Measurements from ENCODE around the gene C1orf94.

C1orf94 gene, protein sequence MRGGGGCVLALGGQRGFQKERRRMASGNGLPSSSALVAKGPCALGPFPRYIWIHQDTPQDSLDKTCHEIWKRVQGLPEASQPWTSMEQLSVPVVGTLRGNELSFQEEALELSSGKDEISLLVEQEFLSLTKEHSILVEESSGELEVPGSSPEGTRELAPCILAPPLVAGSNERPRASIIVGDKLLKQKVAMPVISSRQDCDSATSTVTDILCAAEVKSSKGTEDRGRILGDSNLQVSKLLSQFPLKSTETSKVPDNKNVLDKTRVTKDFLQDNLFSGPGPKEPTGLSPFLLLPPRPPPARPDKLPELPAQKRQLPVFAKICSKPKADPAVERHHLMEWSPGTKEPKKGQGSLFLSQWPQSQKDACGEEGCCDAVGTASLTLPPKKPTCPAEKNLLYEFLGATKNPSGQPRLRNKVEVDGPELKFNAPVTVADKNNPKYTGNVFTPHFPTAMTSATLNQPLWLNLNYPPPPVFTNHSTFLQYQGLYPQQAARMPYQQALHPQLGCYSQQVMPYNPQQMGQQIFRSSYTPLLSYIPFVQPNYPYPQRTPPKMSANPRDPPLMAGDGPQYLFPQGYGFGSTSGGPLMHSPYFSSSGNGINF

DNA sequence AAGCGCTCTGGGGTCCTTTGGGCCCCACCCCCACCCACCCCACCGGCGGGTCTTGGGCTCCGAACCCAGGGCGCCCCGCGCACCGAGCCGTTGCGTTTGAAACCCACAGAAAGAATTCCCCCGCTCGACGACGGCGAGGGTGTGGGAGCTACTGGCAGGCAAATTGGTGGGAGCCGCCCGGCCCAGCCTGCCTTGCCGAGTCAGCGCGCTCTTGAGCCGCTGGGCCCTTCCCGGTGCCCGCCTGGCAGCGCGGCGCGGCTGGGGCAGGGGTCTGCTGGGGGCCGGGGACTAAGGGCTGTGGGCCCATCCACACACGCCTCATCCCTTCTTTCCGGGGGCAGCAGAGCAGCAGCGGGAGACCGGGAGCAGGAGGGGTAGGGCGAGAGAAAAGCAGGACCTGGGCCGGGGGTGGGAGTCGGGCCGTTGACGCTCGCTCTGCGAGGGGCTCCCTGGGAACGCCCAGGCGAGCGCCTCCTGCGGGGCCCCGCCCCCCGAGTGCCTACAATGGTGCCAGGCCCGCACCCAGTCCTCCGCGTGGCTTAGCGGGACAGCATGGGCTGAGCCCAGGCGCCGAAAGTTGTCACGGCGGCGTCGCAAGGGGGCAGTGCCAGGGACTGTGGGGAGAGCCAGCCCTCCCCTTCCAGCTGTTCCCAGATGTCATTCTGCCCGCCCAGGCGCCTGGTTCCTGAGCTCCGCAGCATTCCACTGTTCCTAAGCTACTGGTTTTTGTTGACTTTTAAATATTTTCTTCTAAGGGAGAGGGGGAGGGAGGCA lies at the start of gene C1orf94:
C1orf94 (plus strand) TSS at position 78 of the 774 bp plus-strand sequence. CDS start 883 bp downstream, outside the sequence.
- no peak for DNase-seq (ENCODE audit: extremely low read depth in 1 of 2, low read depth in 1 of 2)

DNA sequence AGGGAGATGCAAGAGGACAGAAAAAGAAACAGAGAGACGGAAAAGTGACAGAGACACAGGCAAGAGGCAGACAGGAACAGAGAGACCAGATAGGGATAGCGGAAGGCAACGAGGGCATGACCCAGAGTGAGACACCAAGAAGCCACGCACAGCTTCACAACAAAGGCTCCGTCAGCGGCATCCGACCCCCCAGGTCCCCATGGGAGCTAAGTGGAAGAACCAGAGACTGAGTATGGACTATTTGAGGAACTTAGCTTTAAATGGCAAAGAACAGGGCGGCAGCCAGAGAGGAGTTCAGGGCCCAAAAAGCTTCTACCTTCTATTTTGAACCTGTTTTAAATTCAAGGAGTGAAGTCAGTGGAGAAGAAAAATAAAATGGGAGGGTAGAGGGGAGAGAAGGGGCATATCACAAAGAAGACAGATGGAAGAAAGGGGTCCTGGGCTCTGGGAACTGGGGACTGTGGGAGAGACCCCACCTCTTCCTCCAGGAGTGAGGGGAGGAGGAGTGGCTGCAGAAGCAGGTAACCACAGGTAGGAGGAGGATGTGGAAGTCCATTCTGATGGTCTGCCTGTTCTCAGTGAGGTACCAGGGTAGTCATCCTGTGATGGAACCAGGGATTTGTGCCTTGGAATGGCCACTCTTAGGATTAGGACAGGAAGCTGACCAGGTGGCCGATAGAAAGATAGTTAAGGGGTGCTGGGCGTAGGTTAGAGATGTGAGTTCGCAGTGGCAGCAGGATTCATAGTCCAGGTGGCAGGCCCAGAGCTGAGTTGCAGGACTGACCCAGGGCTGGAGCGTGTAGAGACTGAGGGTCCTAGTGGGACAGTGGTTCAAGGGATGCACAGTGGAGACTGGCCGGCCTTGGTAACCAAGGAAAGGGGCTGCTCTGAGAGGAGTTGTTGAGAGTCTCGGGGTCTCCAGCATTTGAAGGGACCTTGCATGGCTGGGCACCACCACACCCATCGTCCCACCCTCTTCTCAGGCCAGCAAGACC lies 49.4 kb upstream of the C1orf94 start:
- no peak for DNase-seq (ENCODE audit: extremely low read depth in 1 of 2, low read depth in 1 of 2)

DNA sequence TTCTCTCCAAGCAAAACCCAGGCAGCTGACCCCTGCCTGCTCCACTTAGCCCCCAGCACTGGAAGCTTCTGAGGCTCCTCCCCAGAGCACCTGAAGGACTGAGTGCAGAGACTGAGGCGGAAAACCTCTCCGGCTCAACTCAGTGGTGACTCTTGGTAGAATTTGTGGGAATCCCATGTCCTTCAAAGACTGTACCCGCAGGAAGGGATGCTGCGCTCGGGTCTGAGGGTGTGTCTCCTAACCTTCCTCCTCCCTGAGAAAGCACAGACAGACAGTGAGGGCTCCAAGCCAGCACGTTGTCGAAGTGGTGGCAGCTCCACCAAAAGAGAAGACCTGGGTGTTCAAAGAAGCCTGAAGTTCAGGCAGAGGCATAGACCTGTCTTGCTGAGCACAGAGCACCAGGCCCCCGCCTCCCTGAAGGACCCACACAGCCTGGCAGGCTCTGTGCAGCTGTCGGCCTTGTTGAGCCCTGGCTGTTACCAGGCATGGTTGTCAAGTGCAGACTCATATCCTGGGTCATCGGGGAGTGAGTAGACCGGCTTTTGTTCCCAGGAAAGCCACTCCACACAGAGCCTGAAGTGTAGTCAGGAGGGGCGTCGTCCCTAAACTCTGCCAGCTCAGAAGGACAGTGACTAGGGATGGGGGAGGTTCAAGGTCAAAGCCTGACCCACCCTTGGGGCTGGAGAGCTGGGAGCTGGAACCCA lies 48.4 kb upstream of the C1orf94 start:
- DNase-seq (ENCODE audit: extremely low read depth in 1 of 2, low read depth in 1 of 2) = no peak

DNA sequence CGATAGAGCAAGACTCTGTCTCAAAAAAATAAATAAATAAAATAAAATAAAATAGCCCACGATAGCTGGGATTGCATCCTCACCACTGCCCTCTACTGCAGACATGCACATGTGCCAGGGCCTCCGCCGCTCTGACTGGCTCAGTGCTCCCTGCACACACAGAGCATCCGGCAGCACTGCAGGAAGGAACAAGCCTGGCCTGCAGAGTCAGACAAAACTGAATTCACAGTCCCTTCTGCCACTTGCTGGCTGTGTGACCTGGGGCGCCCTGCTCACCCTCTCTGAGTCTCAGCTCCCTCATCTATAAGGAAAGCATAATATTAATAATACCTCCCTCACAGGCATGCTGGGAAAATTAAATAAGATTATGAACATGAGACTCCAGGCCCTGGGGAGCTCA lies 47.1 kb upstream of the C1orf94 start:
- no peak for DNase-seq (ENCODE audit: extremely low read depth in 1 of 2, low read depth in 1 of 2)

DNA sequence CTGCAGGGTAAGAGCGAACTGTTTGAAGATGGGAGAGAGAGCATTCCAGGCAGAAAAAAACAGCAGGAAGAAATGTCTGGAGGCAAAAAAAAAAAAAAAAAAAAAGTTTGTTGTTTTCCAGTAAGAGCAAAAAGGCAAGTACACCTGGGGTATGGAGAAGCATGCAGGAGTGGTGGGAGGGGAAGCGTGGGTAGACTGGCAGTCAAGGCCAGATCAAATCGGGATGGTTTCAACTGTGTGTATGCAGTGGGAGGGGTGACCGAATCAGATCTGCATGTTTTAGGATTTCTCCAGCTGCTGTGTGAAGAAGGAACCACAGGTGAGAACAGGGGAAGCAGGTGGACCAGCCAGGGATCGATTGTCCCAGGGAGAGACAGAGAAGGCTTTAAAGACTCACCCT lies 46.4 kb upstream of the C1orf94 start:
- DNase-seq (ENCODE audit: extremely low read depth in 1 of 2, low read depth in 1 of 2) = no peak

DNA sequence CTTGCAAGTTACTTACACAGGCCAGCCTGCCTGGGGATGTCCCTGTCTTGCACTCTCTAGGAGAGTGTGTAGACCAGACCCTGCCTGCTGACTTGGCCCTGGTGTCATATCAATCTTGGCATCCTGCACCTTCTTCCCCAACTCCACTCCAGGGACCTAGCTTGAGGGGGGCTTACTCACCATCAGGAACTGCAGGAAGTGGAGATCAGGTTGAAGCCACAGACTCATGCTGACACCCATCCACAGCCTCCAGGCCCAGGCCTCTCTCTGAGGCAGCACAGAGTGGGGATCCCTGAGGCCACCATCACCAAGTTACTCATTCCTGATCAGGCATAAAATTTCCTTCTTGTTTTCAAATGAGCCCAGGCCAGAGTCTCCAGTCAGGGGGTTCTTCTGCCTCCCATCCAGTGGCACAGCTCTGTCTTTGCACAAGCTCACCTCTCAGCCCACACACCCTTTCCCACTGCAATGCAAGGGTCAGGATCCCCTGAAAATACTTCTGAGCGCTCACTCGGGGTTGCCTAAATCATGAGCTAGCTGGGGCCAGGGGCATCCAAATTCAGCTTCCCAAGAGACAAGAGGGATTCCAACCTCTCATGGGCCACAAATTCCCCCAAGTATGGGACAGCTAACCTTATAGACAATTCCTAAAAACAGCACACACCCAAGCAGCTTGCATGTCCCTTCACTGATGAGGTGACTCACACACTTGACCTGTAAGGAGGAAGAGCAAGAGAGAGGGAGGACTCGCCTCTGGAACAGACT lies 45.1 kb upstream of the C1orf94 start:
- no peak for DNase-seq (ENCODE audit: extremely low read depth in 1 of 2, low read depth in 1 of 2)

DNA sequence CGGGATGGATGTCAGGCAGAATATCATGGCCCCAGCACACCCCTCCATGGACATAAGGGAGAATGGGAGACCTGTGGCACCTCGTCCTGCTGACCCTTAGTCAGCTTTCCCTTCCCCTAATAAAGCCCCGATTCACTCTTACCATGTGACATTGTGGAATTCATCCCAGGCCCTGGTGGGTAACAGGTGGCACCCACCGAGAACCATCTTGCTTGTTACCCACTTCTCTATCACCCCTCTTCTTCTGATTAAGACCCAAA lies 44.6 kb upstream of the C1orf94 start:
- no peak for DNase-seq (ENCODE audit: extremely low read depth in 1 of 2, low read depth in 1 of 2)

DNA sequence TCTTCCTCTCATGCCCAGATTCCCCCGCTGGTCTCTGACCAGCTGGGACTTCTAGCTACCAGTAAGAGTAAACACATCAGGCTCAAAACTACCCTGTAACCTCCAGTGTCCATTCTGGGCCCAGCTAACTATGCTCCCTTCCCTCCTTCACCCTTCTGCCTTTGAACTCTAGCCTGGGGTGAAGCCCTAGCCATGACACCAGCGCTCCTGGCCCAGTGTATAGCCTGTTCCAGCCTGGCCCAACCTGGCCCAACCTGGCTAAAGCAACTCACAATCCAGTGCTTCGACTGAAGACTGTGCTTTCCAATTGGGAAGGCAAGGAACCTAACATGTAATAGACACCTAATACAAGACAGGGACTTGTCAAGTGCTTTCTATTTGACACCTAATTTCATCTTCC lies 39.3 kb upstream of the C1orf94 start:
- no peak for DNase-seq (ENCODE audit: extremely low read depth in 1 of 2, low read depth in 1 of 2)

DNA sequence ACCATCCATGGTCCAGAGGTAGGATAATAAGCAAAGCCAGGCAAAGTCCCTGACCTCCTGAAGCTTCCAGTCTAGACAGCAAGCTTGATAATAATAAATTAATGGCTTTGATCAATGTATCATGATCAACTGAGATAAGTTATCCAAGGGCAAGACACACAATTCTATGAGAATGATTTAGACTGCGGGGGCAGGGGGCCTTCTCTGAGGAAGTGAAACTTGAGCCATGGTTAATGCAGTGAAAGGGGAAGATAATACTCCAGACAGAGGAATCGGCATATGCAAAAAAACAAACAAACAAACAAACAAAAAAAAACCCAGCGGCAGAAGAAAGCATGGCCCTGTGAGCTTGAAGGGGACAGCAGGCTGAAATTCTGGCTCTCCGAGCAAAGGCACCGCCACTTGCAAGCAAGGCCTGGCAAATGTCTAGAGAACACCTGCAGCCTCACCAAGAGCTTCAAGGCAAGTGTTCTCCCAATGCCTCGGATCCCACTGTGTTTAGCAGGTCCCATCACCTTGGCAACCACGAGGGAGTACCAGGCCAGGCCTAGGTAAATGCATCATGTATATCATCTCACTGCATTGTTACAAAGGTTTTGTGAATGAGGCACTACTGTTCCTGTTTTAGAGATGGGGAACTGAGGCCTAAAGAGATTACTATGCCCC lies 36.6 kb upstream of the C1orf94 start:
- no peak for DNase-seq (ENCODE audit: extremely low read depth in 1 of 2, low read depth in 1 of 2)

DNA sequence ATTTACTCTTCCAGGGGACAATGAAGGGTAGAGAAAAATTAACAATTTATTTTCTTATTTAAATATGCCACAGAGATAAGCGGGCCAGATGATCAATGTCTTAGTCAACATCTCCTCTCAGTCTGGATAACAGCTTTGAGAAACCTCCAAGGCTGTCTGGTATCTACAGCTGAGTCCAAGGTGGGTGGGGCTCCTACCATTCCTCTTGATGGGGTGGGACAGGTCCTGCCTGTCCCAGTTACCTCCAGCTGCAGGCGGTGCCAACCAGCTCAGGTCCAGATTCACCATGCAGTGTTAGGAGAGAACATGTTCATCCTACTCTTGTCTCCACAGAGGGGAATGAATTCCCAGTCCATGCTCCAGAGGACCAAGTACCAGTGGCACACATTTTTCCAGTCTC lies 32.7 kb upstream of the C1orf94 start:
- no peak for DNase-seq (ENCODE audit: extremely low read depth in 1 of 2, low read depth in 1 of 2)

DNA sequence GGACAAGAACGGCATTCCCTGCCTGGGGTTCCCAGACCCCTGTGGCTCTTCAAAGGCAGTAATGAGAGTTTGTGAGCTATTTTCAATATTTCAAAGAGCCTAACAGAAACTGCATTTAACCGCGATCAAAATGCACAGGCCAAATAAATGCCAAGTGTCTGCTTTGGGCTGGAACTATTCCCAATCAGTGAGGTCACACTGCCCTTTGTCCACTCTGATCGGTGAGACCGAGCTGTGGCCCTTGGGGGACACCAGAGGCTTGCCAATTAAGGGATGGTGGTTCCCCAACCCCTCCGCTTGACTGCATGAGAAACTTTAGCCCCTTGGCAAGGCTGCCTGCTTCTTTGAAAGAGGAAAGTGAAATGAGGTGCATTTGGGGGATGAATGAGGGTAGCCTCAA lies 31.9 kb upstream of the C1orf94 start:
- no peak for DNase-seq (ENCODE audit: extremely low read depth in 1 of 2, low read depth in 1 of 2)

DNA sequence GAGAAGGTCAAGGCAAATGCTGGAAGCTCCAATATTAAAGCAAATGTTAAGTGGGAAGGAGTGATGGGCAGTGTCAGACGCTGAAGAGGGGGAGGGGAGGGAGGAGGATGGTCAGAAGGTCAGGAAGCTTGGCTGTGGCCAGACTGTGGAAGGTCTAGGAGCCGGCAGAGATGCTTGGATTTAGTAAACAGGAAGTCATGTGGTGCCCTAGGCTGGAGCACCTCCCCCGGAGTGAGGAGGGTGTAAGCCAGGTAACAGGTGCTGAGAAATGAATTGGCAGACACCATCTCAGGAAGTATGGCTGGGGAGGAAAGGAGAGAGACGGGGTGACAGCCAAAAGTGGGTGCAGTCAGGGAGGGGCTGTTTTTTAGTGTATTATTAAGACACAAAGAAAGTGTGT lies 29.4 kb upstream of the C1orf94 start:
- DNase-seq (ENCODE audit: extremely low read depth in 1 of 2, low read depth in 1 of 2) = no peak

DNA sequence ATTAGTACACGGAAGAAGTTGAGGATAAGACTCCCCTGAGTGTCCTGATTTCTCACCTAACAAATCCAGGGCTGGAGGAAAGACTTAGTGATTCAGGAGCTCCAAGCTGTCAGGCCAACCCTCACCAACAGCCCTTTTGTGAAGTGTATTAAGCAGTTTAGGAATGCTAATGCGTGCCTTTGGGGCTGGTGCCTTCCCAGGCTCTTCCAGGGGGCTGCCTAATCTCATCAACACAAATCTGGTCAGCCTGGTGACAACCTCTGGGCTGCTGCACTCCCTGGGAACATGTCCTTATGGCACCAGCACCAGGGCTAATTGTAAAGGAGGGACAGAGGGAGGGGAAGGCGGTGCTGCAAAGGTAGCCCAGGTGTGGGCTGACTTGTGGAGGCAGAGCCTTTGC lies 27.2 kb upstream of the C1orf94 start:
- no peak for DNase-seq (ENCODE audit: extremely low read depth in 1 of 2, low read depth in 1 of 2)

DNA sequence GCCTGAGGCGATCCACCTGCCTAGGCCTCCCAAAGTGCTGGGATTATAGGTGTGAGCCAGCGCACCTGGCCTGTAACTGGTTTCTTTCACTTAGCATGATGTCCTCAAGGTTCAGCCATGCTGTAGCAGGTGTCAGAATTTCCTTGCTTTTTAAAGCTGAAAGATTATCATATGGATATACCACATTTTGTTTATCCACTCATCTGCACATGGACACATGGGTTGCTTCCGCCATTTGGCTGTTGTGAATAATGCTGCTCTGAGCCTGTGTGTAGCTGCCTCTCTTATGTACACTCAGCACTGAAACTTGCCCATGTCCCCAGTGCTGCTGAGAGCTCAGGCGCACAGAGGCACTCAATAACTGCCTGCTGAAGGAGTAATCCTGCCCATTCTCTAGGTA lies 23.5 kb upstream of the C1orf94 start:
- no peak for DNase-seq (ENCODE audit: extremely low read depth in 1 of 2, low read depth in 1 of 2)

DNA sequence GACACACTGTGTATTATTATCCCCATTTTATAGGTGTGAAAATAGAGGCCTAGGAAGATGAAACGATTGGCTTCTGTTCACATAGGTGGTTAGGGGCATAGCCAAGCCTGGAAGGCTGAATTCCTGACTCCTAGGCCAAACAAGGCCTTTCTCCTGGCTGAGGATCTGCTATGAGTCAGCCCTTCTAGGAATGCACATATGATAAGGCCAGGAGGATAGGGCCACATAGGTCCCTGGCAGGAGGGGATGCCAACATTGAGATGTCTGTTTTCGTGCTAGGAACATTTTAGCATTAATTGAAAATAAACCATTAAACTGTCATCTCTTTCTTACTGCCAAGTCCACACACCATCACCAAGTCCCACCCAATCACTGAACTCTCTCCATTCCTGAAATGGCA lies 20.8 kb upstream of the C1orf94 start:
- no peak for DNase-seq (ENCODE audit: extremely low read depth in 1 of 2, low read depth in 1 of 2)

DNA sequence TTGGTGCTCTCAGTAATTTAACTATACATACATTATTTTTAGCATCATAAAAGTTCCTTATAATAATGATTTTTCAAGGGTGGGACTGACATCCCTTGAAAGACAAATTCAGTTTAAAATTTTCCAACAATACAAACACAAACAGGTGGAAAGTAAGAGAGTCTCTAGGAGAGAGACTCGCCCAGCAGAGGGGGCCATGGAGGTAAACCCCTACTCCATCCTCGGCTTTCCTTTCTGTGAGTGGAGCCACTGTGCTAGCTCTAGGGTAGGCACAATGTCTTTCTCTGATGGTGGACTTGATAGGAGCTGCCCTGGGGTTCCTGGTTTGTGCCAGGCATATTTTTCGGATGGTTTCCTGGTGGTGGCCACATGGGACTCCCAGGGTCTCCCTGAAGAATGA lies 20.0 kb upstream of the C1orf94 start:
- no peak for DNase-seq (ENCODE audit: extremely low read depth in 1 of 2, low read depth in 1 of 2)

DNA sequence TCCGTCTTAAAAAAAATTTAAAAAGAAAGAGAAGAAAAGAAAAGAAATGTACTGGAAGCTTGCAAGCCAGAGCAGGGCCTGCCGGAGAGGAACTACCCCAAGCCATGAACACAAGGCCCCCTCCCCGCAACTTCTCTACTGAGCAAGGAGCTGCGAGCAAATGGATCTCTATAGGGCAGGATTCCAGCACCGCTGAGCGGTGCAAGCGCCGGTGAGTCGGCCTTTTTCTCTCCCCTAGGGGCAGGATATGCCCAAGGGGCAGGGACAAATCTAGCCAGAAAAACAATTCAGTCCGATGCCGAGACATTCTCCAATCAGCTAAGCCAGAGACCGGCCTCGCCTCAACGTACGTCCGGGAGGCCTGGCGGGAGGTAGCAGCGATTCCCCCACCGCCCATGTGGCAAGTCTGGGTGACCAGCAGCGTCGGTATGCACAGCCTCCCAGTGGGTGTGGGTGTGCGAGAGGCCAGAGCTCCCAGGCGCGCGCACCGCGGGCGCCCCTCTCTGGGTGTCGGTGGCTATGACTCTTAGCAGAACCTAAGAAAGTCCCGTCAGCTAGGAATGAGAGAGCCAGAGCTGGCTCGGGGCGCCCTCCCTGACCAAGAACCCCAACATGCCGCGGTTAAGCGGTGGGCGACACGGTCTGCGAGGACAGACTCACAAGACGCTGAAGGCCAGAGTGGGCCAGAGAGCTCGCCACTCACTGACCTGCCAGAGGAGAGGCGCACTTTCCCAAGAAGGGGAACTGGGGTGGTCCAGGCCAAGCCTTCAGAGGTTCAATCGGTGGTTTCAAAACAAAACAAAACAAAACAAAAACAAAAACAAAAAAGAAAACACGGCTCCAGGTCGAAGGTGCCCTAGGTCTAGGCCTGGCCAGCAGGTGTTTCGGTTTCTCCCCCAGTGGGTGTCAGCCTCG lies 13.6 kb upstream of the C1orf94 start:
- DNase-seq (ENCODE audit: extremely low read depth in 1 of 2, low read depth in 1 of 2) = no peak
